KMS-11 (cell line): Measurements from ENCODE around the gene FEN1.

Experiments used
- H2AFZ ChIP-seq: fragments of 200-600 bp; sonication (generic); 2 replicates; pipeline ENCODE4 v1.6.1; 2016; ENCODE audit warnings: antibody characterized with exemption, mixed run types, low read depth
- H3K27ac ChIP-seq: fragments of 200-600 bp; sonication (generic); 2 replicates; pipeline ENCODE4 v1.6.1; 2016; ENCODE audit warnings: mild to moderate bottlenecking, mixed run types
- H3K27me3 ChIP-seq: fragments of 200-600 bp; sonication (generic); 2 replicates; pipeline ENCODE4 v1.6.1; 2017; ENCODE audit warnings: mild to moderate bottlenecking, low read depth, mixed run types, moderate library complexity; ENCODE audit not compliant: insufficient read depth
- H3K36me3 ChIP-seq: fragments of 200-600 bp; sonication (generic); 2 replicates; pipeline ENCODE4 v1.6.1; 2017; ENCODE audit warnings: mild to moderate bottlenecking, mixed run types; ENCODE audit not compliant: insufficient read depth
- H3K4me1 ChIP-seq: fragments of 200-600 bp; sonication (generic); 2 replicates; pipeline ENCODE4 v1.6.1; 2016; ENCODE audit warnings: mild to moderate bottlenecking, low read depth, mixed run types; ENCODE audit not compliant: poor library complexity, severe bottlenecking
- H3K4me2 ChIP-seq: fragments of 200-600 bp; sonication (generic); 2 replicates; pipeline ENCODE4 v1.7.0; 2016; ENCODE audit warnings: mild to moderate bottlenecking, mixed run types
- H3K4me3 ChIP-seq: fragments of 200-600 bp; sonication (generic); IDR thresholded peaks from 2 replicates; pipeline ENCODE4 v1.6.1; 2017; ENCODE audit warnings: low read depth, low read length, mixed read lengths; ENCODE audit not compliant: insufficient read depth
- H3K79me2 ChIP-seq: fragments of 200-600 bp; sonication (generic); 2 replicates; pipeline ENCODE4 v1.6.1; 2016; ENCODE audit warnings: low read depth, mixed run types; ENCODE audit not compliant: insufficient read depth
- H3K9ac ChIP-seq: fragments of 200-600 bp; sonication (generic); 2 replicates; pipeline ENCODE4 v1.6.1; 2016; ENCODE audit warnings: mild to moderate bottlenecking, mixed run types
- H4K20me1 ChIP-seq: fragments of 200-600 bp; sonication (generic); 2 replicates; pipeline ENCODE4 v1.6.1; 2016; ENCODE audit warnings: mild to moderate bottlenecking, mixed run types; ENCODE audit not compliant: insufficient read depth
- TF ChIP-seq, protein P1 (sequence below): fragments of 200-600 bp; sonication (generic); conservative IDR thresholded peaks from 2 replicates; pipeline ENCODE4 v1.6.1; 2017; ENCODE audit warnings: low read depth, mild to moderate bottlenecking, antibody characterized with exemption, low read length, moderate library complexity, mixed read lengths

The FEN1 gene

DNA sequence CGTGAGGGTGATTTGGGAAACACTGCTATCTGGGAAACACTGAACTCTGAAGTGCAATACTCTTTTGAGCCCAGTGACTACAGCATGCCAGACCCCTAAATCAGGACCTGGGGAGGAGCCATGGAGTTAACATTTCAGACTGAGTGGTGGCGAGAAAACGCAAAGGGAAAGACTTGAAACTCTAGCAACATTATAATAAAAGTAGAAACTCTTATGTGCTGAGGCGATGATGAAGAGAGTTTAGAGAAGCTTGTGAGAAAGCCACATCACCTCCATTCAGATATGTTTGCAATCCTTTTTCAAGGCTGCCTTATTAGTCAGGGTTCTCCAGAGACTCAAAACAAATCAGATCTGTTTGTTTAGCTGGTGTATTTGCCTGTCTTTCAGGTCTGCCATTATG, 1.9 kb downstream of the FEN1 start:
- Histone ChIP-seq H3K27me3 (no peaks in the 10 kb centered on the region), H4K20me1 (peaks cover 4% of the 10 kb centered on the region; the same call in 1 of the 2 replicates), H3K27ac (no peak overlapping the region), H3K4me2 (peak overlapping the region; percentile 30; the same call in 1 of the 2 replicates), H3K36me3 (peaks cover 4% of the 10 kb centered on the region; the same call in 1 of the 2 replicates), H3K4me3 (no peak overlapping the region), H3K79me2 (peaks cover 75% of the 10 kb centered on the region), H3K4me1 (peaks cover 35% of the 10 kb centered on the region), H3K9ac (no peak overlapping the region), H2AFZ (no peak overlapping the region)
- TF ChIP-seq, protein P1, sequence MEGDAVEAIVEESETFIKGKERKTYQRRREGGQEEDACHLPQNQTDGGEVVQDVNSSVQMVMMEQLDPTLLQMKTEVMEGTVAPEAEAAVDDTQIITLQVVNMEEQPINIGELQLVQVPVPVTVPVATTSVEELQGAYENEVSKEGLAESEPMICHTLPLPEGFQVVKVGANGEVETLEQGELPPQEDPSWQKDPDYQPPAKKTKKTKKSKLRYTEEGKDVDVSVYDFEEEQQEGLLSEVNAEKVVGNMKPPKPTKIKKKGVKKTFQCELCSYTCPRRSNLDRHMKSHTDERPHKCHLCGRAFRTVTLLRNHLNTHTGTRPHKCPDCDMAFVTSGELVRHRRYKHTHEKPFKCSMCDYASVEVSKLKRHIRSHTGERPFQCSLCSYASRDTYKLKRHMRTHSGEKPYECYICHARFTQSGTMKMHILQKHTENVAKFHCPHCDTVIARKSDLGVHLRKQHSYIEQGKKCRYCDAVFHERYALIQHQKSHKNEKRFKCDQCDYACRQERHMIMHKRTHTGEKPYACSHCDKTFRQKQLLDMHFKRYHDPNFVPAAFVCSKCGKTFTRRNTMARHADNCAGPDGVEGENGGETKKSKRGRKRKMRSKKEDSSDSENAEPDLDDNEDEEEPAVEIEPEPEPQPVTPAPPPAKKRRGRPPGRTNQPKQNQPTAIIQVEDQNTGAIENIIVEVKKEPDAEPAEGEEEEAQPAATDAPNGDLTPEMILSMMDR, result no peak

DNA sequence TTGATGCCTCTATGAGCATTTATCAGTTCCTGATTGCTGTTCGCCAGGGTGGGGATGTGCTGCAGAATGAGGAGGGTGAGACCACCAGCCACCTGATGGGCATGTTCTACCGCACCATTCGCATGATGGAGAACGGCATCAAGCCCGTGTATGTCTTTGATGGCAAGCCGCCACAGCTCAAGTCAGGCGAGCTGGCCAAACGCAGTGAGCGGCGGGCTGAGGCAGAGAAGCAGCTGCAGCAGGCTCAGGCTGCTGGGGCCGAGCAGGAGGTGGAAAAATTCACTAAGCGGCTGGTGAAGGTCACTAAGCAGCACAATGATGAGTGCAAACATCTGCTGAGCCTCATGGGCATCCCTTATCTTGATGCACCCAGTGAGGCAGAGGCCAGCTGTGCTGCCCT, 2.7 kb downstream of the FEN1 start:
- H3K4me1 ChIP-seq, result peaks cover 35% of the 10 kb centered on the region
- H3K27ac ChIP-seq, result no peak overlapping the region
- no peaks in the 10 kb centered on the region for H3K27me3 ChIP-seq
- H3K4me3 ChIP-seq, result no peak overlapping the region
- no peak overlapping the region for H2AFZ ChIP-seq
- H3K4me2 ChIP-seq, result no peak overlapping the region
- no peak overlapping the region for H3K9ac ChIP-seq
- TF ChIP-seq, protein P1, result no peak
- H3K36me3 ChIP-seq, result peaks cover 4% of the 10 kb centered on the region; the same call in 1 of the 2 replicates
- peaks cover 69% of the 10 kb centered on the region for H3K79me2 ChIP-seq
- peaks cover 4% of the 10 kb centered on the region; the same call in 1 of the 2 replicates for H4K20me1 ChIP-seq

DNA sequence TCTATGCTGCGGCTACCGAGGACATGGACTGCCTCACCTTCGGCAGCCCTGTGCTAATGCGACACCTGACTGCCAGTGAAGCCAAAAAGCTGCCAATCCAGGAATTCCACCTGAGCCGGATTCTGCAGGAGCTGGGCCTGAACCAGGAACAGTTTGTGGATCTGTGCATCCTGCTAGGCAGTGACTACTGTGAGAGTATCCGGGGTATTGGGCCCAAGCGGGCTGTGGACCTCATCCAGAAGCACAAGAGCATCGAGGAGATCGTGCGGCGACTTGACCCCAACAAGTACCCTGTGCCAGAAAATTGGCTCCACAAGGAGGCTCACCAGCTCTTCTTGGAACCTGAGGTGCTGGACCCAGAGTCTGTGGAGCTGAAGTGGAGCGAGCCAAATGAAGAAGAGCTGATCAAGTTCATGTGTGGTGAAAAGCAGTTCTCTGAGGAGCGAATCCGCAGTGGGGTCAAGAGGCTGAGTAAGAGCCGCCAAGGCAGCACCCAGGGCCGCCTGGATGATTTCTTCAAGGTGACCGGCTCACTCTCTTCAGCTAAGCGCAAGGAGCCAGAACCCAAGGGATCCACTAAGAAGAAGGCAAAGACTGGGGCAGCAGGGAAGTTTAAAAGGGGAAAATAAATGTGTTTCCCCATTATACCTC, 3.3 kb downstream of the FEN1 start:
- TF ChIP-seq, protein P1, result no peak
- H3K27ac ChIP-seq, result no peak overlapping the region
- no peak overlapping the region for H3K4me3 ChIP-seq
- peaks cover 63% of the 10 kb centered on the region for H3K79me2 ChIP-seq
- no peak overlapping the region for H3K9ac ChIP-seq
- H3K27me3 ChIP-seq, result no peaks in the 10 kb centered on the region
- H3K4me1 ChIP-seq, result peaks cover 35% of the 10 kb centered on the region
- H3K36me3 ChIP-seq, result peaks cover 4% of the 10 kb centered on the region; the same call in 1 of the 2 replicates
- no peak overlapping the region for H3K4me2 ChIP-seq
- H2AFZ ChIP-seq, result no peak overlapping the region
- peaks cover 4% of the 10 kb centered on the region; the same call in 1 of the 2 replicates for H4K20me1 ChIP-seq

DNA sequence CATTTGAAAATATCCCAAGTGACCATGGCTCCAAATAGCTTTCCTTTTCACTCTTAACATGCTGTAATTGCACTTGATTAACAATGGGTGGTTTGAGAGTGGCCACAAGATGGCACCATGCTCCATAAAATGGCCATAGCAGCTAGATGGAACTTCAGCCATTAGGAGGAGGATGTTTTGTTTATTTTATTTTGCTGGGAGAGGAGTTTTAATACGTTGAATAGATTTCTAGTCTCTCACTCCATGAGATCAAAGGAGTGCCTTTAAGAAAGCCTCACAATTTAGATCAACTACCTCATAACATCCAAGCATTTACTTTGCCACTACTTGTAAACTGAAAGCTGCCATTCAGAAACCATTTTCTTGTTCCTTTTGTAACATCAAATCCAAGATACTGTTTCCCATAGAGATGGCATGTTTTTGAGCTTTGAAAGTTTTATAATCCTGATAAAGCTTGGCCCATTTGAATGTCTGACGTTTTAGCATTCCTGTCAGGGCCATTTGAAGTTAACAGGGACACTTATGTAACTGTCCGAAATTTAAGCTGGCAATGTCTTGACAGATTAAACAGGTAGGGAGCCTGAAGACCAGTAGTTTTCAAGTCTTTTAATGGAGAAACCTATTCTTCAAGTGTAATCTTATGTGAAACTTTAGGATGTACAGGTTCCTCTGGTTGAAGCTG, 4.7 kb downstream of the FEN1 start:
- H3K4me1 ChIP-seq, result peaks cover 27% of the 10 kb centered on the region
- peaks cover 4% of the 10 kb centered on the region; the same call in 1 of the 2 replicates for H3K36me3 ChIP-seq
- no peak overlapping the region for H3K27ac ChIP-seq
- TF ChIP-seq, protein P1, result peak; percentile 79
- H3K4me3 ChIP-seq, result no peak overlapping the region
- H3K4me2 ChIP-seq, result no peak overlapping the region
- H3K9ac ChIP-seq, result no peak overlapping the region
- H4K20me1 ChIP-seq, result peaks cover 4% of the 10 kb centered on the region; the same call in 1 of the 2 replicates
- H3K27me3 ChIP-seq, result no peaks in the 10 kb centered on the region
- no peak overlapping the region for H2AFZ ChIP-seq
- peaks cover 49% of the 10 kb centered on the region for H3K79me2 ChIP-seq
